ENCODE data around the gene SLC12A7. TPM values are rescaled to one million over a fixed set of nuclear protein-coding genes. Genes with fewer than 3 reads are reported as not detected.
"Not testable (repeated sequence)": the region's sequence is repeated elsewhere in the genome, so short reads cannot be mapped to it uniquely, and the experiment has no call there.

SLC12A7 gene
- total RNA-seq, 1 donor from 2014 or later = 21.6 TPM

DNA sequence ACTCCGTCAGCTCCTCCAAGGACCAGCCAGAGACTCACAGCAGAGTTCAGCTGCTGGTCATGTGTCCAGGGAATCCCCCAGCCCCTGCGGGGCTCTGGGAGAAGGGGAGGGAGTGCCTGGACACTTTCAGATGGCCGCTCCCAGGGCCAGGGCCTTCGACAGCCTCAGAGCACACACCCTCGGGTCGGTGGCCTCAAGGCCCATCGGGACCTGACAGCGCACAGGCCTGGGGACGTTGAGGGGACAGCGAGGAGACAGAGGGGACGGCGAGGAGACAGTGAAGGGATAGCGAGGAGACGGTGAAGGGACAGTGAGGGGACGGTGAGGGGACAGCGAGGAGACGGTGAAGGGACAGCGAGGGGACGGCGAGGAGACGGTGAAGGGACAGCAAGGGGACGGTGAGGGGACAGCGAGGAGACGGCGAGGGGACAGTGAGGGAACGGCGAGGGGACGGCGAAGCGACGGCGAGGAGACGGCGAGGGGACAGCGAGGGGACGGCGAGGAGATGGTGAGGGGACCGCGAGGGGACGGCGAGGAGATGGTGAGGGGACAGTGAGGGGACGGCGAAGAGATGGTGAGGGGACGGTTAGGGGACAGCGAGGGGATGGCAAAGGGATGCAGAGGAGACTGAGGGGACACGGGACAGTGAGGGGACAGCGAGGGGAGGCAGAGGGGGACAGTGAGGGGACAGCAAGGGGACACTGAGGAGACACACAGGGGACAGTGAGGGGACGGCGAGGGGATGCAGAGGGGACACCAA is 47.3 kb downstream of the SLC12A7 start:
- DNase-seq (ENCODE audit: low read depth, low spot score) = no peak

DNA sequence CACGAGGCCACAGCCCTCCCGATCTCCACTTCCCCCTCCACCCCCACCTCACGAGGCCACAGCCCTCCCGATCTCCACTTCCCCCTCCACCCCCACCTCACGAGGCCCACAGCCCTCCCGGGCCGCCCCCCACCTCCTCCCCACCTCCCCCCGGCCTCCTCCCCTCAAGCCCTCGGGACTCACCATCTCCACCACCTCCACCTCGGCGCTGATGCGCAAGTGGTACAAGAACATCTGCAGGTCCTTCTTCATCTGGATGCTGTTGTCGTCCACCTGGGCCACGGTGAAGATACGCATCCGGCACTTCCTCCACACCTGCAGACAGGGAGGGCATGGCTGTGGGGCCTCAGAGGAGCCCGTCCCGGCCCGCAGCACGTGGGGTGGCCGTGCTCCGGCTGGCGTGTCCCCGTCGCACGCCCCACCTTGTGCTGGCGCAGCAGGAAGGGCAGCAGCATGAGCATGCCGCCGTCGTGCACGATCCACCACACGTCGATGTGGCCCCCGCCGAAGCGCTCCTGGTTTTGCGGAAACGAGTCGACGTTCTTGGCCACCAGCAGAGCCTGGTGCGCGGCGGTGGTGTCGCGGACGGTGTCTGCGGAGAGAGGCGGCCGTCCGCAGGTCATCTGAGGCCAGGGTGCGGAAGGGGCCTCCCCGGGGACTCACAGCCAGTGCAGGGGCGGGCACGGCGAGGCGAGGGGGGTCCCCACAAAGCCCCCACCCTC is 48.0 kb downstream of the SLC12A7 start:
- DNase-seq (ENCODE audit: low read depth, low spot score) = no peak

DNA sequence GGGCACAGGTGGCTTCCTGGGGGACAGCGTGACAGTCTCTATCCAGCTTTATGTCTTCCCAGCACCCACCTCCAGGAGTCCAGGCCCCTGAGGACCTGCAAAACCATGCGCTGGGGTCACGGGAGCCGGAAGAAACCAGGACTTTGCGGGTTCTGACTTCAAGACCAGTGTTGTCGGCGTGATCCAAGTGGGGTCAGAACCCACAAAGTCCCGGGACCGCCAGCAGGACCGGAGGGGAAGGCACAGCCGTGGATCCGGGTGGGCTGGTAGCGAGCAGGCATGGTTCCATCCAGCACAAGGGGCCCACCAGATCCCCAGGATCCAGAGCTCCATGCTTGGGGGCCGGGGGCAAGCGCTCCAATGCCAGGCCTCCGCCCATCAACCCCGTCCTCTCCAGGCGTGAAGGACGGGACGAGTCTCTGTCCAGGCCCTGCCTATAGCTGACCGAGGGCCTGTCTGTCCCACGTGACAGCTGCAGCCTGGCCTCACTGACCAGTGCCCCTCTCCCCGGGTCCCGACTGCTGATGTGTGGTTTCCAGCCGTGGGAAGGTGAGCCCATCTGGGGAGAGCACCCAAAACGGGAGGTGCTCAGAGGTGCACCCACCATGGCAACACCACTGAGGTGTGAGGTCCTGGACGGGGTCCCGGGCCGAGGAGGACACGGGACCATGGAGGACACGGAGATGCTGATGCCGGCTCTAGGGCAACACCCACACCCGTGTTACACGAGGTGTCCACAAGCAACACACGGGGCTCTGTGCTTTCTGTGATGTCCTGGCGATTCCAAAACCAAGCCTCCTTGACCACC is 48.9 kb downstream of the SLC12A7 start:
- no peak for DNase-seq (ENCODE audit: low read depth, low spot score)

DNA sequence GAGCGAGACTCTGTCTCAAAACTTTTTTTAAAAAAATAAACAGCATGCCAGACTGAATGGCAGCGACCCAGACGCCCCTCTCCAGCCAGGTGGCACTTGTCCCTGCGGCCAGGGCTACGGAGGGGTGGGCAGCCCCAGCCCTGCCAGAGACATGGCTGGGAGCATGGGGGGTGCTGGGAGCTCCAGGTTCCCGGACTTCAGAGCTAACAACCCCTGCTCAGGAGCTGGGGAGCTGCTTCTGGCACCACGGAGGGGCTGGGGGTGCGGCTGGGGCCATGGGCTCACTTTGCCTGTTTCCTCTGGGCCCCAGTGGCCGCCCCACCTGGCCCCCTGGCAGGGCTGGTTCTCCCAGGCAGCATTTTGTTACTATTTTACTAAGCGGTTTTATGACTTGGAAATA is 49.9 kb downstream of the SLC12A7 start:
- DNase-seq (ENCODE audit: low read depth, low spot score) = no peak

DNA sequence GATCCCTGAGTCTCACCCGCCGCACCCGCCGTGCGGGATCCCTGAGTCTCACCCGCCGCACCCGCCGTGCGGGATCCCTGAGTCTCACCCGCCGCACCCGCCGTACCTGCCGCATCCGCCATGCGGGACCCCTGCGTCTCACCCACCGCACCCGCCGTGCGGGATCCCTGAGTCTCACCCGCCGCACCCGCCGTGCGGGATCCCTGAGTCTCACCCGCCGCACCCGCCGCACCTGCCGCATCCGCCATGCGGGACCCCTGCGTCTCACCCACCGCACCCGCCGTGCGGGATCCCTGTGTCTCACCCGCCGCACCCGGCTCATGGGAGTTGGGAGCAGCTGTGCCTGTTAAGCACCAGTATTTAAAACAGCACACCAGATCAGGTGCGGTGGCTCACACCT is 50.6 kb downstream of the SLC12A7 start:
- DNase-seq (ENCODE audit: low read depth, low spot score) = not testable (repeated sequence)

DNA sequence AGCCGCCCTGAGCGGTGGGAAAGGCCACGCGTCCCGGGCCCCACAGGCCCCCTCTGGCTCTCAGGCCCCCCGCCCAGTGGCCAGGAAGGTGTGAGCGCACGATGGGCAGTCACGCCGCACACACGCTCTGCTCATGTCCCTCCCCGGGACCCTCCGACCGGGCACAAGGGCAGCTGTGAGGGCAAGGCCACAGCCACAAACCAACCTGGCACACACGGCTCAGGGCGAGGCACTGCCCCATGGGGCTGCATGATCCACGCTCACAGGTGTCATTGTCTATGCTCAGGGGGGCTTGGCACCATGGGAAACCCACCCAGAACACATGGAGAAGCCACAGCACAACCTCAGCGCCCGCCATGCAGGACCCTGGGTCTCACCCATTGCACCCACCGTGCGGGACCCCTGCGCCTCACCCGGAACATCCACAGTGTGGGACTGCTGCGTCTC is 51.3 kb downstream of the SLC12A7 start:
- no peak for DNase-seq (ENCODE audit: low read depth, low spot score)

DNA sequence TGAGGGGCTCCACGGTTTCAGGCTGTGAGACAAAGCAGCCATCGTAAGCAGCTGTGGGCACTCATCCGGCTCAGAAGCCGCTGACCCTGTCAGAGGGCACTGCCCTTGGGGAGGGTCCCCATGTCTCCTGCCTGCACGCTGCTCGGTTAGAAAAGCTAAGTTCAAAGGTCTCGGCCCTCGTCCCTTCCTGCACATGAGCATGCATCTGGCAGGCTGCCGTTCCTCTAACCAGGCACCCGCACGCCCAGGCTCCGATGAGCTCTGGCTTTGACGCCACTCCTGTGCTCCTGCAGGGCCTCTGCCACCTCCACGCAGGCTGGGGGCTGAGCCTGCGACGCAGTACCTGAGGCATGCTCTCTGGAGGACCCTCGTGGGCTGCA is 52.0 kb downstream of the SLC12A7 start:
- DNase-seq (ENCODE audit: low read depth, low spot score) = no peak

DNA sequence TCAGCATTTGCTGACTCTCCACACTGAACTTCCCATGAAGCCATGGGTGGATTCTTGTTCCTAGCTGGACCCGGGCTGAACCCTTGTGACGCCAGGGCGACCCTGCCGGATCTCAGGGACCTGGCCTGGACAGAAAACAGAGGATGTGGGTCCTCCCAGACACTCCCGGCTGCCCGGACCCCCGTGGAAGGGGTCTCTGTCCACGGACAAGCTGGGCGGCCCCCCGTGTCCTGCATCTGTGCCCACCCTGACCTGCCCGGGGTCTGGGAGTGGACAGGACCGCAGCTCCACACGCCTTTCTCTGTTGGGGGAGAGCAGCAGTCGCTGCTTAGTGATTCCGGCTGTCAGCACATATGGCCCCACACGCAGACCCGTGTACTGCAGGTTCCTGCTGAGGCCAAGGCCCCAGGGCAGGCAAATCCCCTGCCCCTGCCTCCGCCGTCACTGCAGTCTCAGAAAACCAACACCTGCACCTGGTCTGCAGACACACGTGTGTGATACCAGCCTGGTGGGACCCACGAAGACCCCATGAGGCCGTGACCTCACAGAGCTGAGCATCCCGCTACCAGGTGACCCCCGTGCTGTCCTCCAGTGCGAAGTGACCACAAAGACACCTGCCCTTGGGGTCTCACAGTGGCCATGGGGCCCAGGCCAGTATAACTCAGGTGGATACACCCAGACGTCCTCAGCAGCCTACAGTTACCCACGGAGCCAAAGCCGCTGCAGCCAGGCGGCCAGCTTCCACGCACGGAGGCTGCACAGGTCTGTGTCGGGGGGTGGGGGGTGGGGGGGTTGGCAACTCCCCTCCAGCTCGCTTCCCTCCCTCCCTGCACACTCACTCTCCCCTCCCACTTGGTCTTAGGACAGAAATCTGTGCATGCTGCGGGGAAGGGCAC is 52.6 kb downstream of the SLC12A7 start:
- DNase-seq (ENCODE audit: low read depth, low spot score) = no peak

DNA sequence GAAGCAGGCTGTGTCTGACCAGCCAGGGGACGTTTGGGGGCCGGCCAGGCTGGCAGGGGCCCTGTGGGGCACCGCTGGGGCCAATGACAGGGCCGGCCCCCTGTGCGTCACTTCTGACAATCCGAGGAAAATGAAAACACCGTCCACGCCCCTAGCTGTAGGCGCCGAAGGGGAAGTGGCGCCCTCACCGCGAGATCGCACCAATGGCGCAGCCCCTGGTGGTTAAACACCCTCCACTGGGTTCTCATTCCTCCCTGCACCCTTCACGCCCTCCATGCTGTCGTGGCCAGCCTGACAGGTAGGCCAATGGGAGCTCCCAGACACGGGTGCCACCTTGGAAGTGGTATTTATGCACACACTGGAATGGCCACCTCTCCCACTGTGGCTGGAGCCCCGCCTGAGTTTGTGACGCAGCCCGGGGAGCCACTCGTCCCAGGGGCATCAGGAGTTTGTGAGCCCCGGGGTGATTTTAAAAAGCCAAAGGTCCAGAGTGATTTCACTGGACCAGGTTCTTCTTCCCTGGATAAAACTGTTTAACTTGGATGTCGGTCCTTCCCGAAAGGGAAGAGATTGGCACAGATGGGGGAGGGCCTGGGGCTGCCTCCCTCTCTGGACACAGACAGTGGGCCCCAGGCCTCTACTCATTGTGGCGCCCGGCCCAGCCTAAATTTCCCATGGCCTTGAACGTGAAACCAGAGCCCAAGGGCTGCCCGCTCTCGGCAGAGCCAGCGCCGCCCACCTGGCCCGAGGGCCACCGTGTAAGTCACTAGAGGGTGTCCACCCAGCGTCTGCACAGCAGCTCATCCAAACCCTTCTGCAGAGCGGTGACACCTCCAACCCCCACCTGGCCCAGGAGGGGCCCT is 53.5 kb downstream of the SLC12A7 start:
- no peak for DNase-seq (ENCODE audit: low read depth, low spot score)

DNA sequence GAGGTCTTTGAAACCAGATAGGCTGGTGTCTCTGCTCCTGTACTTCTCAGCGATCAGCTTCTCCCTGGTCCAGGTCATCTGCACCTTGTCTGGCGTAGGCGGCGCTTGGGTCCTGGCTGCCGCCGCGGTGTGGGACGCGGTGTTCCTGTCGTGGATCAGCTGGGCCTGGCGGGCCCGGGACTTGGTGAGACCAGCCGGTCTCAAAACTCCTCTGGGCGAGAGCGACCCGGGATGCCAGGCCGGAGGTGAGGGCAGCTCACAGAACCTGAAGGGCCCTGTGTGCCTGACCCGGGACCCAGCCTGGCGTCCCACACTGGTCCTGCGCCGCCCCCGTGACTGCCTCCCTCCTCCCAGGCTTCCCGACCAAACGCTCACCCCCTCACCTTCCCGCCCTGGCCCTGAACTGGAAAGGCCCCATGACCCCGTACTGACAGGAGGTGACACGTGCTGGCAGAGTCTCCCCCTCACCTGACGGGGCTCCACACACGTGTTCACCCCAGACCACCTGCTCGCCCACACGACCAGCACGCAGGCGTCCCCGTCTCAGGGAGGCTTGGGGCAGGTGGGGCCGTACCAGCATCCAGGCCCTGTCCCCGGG is 54.3 kb downstream of the SLC12A7 start:
- DNase-seq (ENCODE audit: low read depth, low spot score) = no peak

DNA sequence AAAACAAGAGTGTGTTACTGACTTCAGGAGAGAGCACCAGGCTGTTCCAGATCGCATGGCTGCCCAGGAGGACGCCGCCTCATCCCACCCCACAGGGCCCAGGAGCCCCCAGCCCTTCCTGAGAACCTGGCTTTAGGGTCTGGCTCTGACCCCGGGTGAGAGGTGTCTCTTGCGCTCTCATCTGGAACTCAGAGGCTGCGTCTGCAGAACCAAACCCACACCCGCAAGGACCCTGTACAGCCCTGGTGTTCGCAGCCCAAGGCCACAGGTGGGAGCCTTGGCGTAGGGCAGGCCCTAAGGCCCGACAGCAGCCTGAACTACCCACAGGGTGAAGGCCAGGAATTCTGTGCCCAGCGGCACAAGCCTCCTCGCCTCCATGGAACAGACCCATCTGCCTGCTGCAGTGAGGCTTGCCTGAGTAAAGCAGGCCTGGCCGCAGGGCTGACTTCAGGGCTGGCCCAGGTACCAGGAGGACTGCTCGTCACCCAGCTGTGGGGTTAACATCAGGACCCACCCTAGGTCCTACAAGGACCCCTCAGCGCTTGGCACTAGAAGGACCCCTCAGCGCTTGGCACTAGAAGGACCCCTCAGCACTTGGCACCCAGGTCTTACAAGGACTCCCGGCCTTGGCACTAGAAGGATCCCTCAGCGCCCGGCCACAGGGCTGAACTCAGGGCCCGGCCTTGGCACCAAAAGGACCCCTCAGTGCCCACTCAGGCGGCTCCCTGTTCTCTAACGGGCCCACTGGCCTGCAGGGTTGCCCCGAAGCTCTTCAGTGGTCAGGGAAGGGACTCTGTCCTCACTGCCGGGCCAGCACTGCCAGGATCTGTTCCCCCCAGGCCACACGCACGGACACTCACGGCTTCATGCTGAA is 55.0 kb downstream of the SLC12A7 start:
- no peak for DNase-seq (ENCODE audit: low read depth, low spot score)

DNA sequence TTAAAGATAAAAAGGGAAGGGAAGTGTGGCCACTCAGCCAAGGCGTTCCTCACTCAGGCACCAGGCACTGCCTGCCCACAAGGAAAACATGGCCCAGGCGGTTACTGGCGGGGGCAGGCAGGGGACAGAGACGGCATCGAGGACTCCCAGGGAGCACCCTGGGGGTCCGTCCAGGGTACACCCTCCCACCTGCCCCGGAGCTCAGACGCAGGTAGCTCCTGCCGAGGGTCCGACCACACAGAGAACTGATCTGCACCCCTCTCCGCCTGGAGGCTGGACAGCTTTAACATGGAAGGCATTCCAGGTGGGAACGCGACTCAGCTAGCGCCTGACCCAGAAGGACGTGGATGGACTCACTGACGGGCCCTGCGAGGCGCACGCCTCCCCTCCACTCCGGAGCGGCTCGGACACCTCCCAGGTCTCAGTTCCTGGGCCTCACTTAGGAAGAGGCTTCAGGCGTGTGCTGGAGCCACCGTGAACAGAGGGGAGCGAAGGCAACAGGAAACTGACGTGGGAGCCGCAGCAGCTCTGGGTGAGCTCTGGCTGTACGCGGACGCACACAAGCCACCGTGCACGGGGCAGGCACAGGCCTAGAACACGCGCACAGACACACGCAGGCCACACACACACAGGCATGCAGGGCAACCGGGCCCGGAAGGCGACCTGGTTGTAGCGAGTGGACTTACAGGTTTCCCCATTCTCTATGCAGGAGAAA is 55.8 kb downstream of the SLC12A7 start:
- DNase-seq (ENCODE audit: low read depth, low spot score) = no peak

DNA sequence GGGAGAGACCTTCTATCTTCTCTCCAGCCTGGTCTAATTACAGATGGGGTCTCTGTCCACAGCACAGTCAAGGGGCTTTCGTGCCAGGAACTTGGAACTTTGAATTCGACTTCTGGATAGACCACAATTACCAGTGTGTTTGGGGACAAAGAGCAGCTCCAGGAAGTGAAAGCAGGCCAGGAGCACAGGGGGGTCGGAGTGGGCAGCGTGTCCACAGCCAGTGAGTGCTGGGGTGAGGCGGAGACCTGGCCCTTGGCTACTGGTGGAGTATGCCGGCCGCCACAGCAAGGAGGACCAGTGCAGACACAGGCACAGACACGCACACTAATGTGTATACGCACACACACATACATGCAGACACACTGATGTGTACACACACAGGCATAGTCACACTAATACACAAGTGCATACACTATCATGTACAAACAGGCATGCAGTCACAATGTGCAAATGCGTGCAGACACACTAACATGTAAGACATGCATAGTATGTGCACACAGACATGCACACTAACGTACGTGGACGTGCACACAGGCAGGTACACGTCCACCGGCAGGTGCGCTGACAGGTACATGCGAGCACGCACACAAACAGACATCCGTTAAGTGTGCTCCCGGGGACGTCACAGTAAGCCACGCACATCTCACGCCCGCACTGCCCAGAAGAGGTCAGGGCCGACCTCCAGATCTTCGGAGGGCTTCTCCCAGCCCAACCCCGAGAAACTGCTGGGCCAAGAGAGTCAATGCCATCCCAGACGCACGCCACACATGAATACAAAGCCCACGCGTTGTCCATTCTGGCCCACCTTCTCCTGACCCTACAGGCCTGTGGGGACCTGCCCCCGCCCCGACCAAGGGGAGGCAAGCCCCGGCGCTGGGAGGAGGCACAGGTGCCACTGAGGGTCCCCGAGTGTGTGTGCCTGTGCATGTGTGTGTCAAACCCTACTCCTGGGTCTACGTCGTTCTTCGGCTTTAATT is 56.8 kb downstream of the SLC12A7 start:
- DNase-seq (ENCODE audit: low read depth, low spot score) = no peak

DNA sequence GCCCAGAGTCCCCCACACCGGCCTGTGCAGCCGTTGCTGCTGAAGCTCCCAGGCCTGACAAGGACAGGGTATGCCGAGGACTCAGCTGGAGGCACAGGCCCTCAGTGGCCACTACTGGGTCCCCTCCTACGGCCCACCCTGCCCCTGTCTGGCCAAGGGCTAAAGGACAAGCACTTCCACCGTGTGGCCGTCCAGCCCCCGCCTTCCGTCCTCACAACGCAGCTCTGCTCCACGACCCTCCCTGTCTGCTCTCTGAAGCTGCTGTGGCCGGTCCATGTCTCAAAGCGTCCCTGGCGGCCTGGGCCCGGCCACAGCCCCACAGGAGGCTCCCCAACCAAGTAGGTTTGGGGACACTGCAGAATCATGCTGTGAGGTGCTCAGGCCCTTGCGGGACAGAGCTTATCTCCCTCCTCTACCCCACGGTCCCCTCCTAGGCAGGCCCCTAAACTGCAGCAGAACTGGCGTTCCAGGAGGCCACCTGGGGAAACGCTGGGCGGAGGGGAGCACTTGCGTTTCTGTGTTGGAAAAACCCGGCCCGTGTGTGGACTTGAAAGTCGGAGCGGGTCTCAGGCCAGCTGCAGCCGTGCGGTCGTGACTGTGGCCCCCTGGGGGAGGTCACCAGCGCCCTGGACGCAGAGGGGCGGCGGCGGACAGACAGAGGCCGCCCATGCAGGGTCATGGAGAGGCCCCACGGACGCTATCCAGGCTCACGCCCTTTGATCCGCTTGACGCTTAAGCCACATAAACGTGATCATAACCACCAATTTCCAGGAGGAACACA is 57.7 kb downstream of the SLC12A7 start:
- DNase-seq (ENCODE audit: low read depth, low spot score) = no peak

DNA sequence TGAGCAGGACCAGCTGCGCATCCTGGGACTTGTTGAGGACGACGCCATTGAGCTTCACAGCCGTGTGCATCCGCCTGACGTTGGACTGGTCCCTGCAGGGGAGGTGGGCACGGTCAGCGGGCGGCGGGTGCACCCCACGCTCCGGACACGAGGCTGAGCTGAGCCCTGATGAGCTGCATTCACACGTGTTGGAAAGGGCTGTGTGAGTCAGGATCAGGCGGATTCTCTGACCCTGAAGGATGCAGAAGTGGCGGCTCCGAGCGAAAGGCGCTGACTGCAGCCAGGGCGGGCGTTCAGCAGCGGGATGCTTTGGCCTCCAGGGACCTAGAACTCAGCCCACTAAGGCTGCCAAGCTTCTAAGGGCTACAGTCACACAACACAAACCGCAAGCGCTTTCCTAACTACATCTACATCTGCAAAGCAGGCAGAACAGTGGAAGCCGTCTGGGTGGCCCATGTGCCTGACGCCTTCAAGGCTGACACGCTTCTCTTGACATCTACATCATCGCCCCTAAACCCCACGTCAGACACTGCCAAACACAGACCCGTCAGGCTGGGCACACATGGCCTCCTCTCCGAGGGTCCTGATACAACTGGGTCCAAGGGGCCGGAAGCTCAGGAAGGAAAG is 58.4 kb downstream of the SLC12A7 start:
- no peak for DNase-seq (ENCODE audit: low read depth, low spot score)
